Activated CD8-positive, alpha-beta T cell treated with anti-CD3 and anti-CD28 coated beads, Interleukin-2, amount 10 ng/mL, durations not matched to agents 7 days and 5 days (primary cell): ENCODE results near the gene AHNAK. TPM values are rescaled to one million over a fixed set of nuclear protein-coding genes. Genes with fewer than 3 reads are reported as not detected.

Experiments used
- ATAC-seq: fragments of 150-1000 bp; cut with Tn5 transposase; one replicate; pipeline ENCODE4 v1.10.0; 2021; ENCODE audit warnings: moderate library complexity
- CTCF ChIA-PET: fragments of 350-600 bp; sonication (Branson Sonifier 250); formaldehyde crosslinking; loops from one replicate; lab custom pipeline; 2021; ENCODE audit warnings: antibody characterized with exemption; lab: Charles Lee
- POLR2A ChIA-PET: fragments of 350-600 bp; sonication (Branson Sonifier 250); formaldehyde crosslinking; loops from one replicate; lab custom pipeline; 2021; ENCODE audit warnings: antibody characterized with exemption; lab: Charles Lee
- DNase-seq: peaks from one replicate; pipeline ENCODE4 v3.0.0-alpha.2; 2020
- H3K27ac Mint-ChIP-seq: one replicate; pipeline ENCODE4 v1.8.0; 2021; ENCODE audit warnings: mild to moderate bottlenecking, mixed read lengths
- H3K27me3 Mint-ChIP-seq: one replicate; pipeline ENCODE4 v1.8.0; 2021; ENCODE audit warnings: low read depth, mixed read lengths
- H3K36me3 Mint-ChIP-seq: one replicate; pipeline ENCODE4 v1.8.0; 2021; ENCODE audit warnings: low read depth, mixed read lengths
- H3K4me1 Mint-ChIP-seq: one replicate; pipeline ENCODE4 v1.8.0; 2021; ENCODE audit warnings: low read depth, mixed read lengths
- H3K4me3 Mint-ChIP-seq: one replicate; pipeline ENCODE4 v1.8.0; 2021; ENCODE audit warnings: mild to moderate bottlenecking, mixed read lengths
- H3K9me3 Mint-ChIP-seq: one replicate; pipeline ENCODE4 v1.8.0; 2022; ENCODE audit warnings: mixed read lengths; ENCODE audit not compliant: insufficient read depth
- total RNA-seq, 2 experiments: library from RNA; stranded (reverse); gene quantifications; one replicate each; pipeline ENCODE4 v1.2.3, GENCODE V29; 2021

Gene AHNAK
- total RNA-seq, 2 experiments from 2014 or later = 123 to 129 TPM

- ChIA-PET CTCF (interaction anchor here (0.7 to 1.8 kb wide), 3 partner anchors 9 to 89 kb away, joined by 3 to 7 read pairs (median 3); no protein-coding TSS in a partner anchor), POLR2A (interaction anchor here (1.1 kb wide), 1 partner anchor 99 kb away, joined by 3 read pairs; no protein-coding TSS in a partner anchor)
- Mint-ChIP-seq H3K9me3 (no peaks in the 10 kb centered on the region), H3K36me3 (peaks cover 23% of the 10 kb centered on the region), H3K4me3 (no peak overlapping the region), H3K27me3 (peaks cover 3% of the 10 kb centered on the region), H3K27ac (no peak overlapping the region), H3K4me1 (no peaks in the 10 kb centered on the region)
- no peak for DNase-seq
- ATAC-seq = peak; percentile 13
These were observed 32.5 kb downstream of the AHNAK start for GRCh38 chr11:62514151-62514550.

DNA sequence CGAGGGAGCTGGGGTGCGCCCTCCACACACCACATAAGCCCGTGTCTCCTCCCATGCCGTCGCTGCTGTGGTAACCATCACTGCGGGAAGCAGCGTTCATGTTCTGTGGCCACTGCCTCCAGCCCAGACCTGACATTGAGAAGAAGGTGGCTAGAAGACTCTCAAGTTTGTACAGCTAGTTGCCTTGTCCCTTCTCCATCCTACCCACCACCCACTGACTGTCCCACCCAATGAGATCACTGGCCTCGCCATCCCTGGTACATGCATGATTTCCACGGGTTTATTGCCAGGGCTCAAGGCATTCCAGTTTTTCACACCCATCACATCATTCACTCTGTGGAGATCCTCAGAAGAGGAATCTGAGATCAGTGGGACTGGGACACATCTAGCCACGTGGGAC, 33.0 kb downstream of the AHNAK start:
- peaks cover 7% of the 10 kb centered on the region for H3K27me3 Mint-ChIP-seq
- DNase-seq (no peak), ATAC-seq (peak; percentile 12)
- H3K4me1 Mint-ChIP-seq = no peaks in the 10 kb centered on the region
- H3K27ac Mint-ChIP-seq = no peak overlapping the region
- H3K36me3 Mint-ChIP-seq = peaks cover 20% of the 10 kb centered on the region
- no peaks in the 10 kb centered on the region for H3K9me3 Mint-ChIP-seq
- ChIA-PET CTCF (no interaction called here), POLR2A (no interaction called here)
- no peak overlapping the region for H3K4me3 Mint-ChIP-seq

DNA sequence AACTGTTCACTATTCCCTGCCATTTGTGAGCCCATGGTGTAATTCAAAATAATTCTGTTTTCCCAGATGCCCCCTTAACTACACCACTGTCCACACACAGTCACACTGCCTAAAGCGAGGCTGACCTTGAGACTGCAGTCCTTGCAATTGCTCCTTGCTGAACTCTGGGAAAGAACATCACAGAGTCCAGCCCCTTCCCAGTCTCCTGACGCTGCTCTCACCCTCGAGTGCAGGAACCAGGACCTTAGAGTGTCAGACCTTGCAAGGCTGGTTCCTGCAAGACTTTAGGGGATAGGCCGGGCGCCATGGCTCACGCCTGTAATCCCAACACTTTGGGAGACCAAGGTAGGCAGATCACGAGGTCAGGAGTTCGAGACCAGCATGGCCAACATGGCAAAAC, 33.6 kb downstream of the AHNAK start:
- DNase-seq = no peak
- CTCF ChIA-PET = interaction anchor here (1.5 kb wide), 1 partner anchor 30 kb away, joined by 4 read pairs; no protein-coding TSS in a partner anchor
- ATAC-seq = no peak
- Mint-ChIP-seq H3K9me3 (no peaks in the 10 kb centered on the region), H3K4me3 (no peak overlapping the region), H3K27ac (no peak overlapping the region), H3K4me1 (no peaks in the 10 kb centered on the region), H3K36me3 (peaks cover 16% of the 10 kb centered on the region), H3K27me3 (peaks cover 11% of the 10 kb centered on the region)
- POLR2A ChIA-PET = no interaction called here

- H3K36me3 Mint-ChIP-seq = no peaks in the 10 kb centered on the region
- no peak overlapping the region for H3K4me3 Mint-ChIP-seq
- CTCF ChIA-PET = interaction anchor here (0.8 to 2.0 kb wide), 3 partner anchors 42 to 84 kb away, joined by 3 to 8 read pairs (median 3); no protein-coding TSS in a partner anchor
- no peaks in the 10 kb centered on the region for H3K9me3 Mint-ChIP-seq
- POLR2A ChIA-PET = no interaction called here
- DNase-seq (no peak), ATAC-seq (no peak)
- H3K27ac Mint-ChIP-seq = no peak overlapping the region
- H3K27me3 Mint-ChIP-seq = peaks cover 17% of the 10 kb centered on the region
- H3K4me1 Mint-ChIP-seq = no peaks in the 10 kb centered on the region
These were observed 38.1 kb downstream of the AHNAK start for GRCh38 chr11:62508336-62509058.

DNA sequence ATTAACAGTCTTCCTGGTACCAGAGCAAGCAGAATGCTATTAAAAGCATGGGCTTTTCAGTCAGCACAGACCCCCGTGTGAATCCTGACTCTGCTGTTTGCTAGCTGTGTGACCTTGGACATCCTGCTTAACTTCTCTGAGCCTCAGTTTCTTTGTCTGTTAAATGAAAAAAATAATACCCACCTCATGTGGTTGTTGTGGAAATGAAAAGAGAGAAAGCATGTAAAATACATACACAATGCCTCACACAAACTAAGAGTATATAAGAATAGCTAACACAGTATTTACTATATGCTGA, 39.5 kb downstream of the AHNAK start:
- ATAC-seq (no peak), DNase-seq (no peak)
- ChIA-PET CTCF (interaction anchor here (1.2 to 2.0 kb wide), 2 partner anchors 36 to 82 kb away, joined by 5 to 8 read pairs; no protein-coding TSS in a partner anchor), POLR2A (no interaction called here)
- H3K27ac Mint-ChIP-seq = no peak overlapping the region
- no peaks in the 10 kb centered on the region for H3K36me3 Mint-ChIP-seq
- no peaks in the 10 kb centered on the region for H3K4me1 Mint-ChIP-seq
- H3K4me3 Mint-ChIP-seq = no peak overlapping the region
- H3K27me3 Mint-ChIP-seq = peaks cover 25% of the 10 kb centered on the region
- H3K9me3 Mint-ChIP-seq = no peaks in the 10 kb centered on the region

- Mint-ChIP-seq H3K9me3 (no peaks in the 10 kb centered on the region), H3K27me3 (peaks cover 30% of the 10 kb centered on the region), H3K4me3 (no peak overlapping the region), H3K36me3 (no peaks in the 10 kb centered on the region), H3K27ac (no peak overlapping the region), H3K4me1 (no peaks in the 10 kb centered on the region)
- DNase-seq (no peak), ATAC-seq (no peak)
- ChIA-PET CTCF (interaction anchor here (2.0 kb wide), 1 partner anchor 82 kb away, joined by 8 read pairs; no protein-coding TSS in a partner anchor), POLR2A (no interaction called here)
These were observed 40.0 kb downstream of the AHNAK start for GRCh38 chr11:62506413-62507124.

DNA sequence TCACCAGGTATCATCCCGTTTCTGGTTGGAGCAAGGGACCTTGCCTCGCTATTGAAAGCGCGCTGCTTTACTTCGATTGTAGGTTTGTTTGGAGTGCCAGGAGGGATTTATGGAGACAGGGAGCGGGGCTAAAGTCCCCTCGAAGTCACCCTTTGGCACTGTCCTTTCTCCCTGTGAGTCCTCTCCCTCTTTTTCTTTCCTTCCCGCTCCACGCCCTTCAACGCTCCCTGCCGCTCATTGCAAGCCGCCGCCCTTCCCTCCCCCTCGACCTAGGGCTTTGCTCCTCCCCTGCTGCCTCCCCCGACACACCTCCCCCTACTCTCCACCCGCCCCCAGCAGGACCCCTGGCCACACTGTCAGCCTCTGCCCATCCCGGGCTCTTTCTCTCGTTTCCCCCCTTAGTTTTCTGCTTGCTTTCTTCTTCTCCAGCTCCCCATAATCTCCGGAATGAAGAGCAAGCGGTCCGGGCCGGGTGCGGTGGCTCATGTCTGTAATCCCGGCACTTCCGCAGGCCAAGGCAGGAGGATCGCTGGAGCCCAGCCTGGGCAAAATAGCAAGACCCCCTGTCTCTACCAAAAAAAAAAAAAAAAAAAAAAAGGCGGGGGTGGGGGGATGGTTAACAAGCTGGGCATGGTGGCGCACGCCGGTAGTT, 41.0 kb downstream of the AHNAK start:
- Mint-ChIP-seq H3K4me3 (no peak overlapping the region), H3K9me3 (no peaks in the 10 kb centered on the region), H3K36me3 (no peaks in the 10 kb centered on the region), H3K27ac (no peak overlapping the region), H3K4me1 (no peaks in the 10 kb centered on the region), H3K27me3 (peaks cover 35% of the 10 kb centered on the region)
- DNase-seq (no peak), ATAC-seq (no peak)
- ChIA-PET POLR2A (no interaction called here), CTCF (interaction anchor here (1.7 kb wide), 1 partner anchor 81 kb away, joined by 6 read pairs; no protein-coding TSS in a partner anchor)

- Mint-ChIP-seq H3K4me3 (no peak overlapping the region), H3K36me3 (no peaks in the 10 kb centered on the region), H3K27ac (no peak overlapping the region), H3K27me3 (peaks cover 38% of the 10 kb centered on the region), H3K9me3 (no peaks in the 10 kb centered on the region), H3K4me1 (no peaks in the 10 kb centered on the region)
- ATAC-seq (no peak), DNase-seq (no peak)
- CTCF ChIA-PET = interaction anchor here (1.7 kb wide), 1 partner anchor 80 kb away, joined by 6 read pairs; no protein-coding TSS in a partner anchor
- POLR2A ChIA-PET = no interaction called here
These were observed 41.6 kb downstream of the AHNAK start for GRCh38 chr11:62505059-62505439.

GRCh38 chr11:62504158-62504973, 42.2 kb downstream of the AHNAK start:
- CTCF ChIA-PET = interaction anchor here (1.7 kb wide), 2 partner anchors 39 to 80 kb away, joined by 5 to 6 read pairs; no protein-coding TSS in a partner anchor
- POLR2A ChIA-PET = no interaction called here
- H3K36me3 Mint-ChIP-seq = no peaks in the 10 kb centered on the region

DNA sequence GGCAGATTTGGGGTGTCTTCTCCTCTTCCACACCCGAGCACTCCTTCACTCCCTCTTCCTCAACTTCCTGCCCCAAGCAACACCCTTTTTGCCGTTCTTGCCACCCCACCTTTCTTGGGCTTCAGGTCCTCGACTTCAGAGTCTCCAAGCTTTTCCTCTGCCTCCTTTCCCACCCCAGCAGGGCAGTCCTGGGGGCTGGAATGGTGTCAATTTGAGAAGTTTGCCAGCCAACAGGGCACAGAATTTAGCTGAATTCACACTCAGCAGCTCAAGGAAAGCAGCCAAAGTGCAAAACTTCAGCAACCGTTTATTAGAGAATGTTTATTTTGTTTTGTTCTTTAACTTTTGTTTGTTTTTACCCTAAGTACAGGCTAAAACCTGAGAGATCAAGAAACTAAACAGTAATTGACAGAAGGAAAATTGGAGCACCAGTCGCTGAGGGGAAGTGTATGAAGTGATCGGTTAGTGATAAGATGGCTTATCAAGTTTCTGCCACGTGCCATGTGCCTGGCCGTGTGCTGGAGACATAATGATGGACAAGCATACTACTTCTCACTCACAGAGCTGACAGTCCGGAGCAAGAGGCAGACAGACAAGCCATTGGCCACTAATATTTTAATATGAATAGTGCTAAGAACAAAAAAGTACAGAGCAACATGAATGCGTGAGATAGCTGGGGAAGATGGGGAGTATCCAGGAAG, 44.4 kb downstream of the AHNAK start:
- no peaks in the 10 kb centered on the region for H3K36me3 Mint-ChIP-seq
- CTCF ChIA-PET = interaction anchor here (1.0 to 4.3 kb wide), 3 partner anchors 41 to 77 kb away, joined by 3 to 16 read pairs (median 4); no protein-coding TSS in a partner anchor
- no peak overlapping the region for H3K4me3 Mint-ChIP-seq

More at GRCh38 chr11:62504158-62504973, 42.2 kb downstream of the AHNAK start:
- no peaks in the 10 kb centered on the region for H3K9me3 Mint-ChIP-seq
- H3K27me3 Mint-ChIP-seq = peaks cover 35% of the 10 kb centered on the region
- no peak overlapping the region for H3K27ac Mint-ChIP-seq
- no peak for ATAC-seq
- H3K4me1 Mint-ChIP-seq = peaks cover 2% of the 10 kb centered on the region
- no peak overlapping the region for H3K4me3 Mint-ChIP-seq
- no peak for DNase-seq

More for the DNA sequence above, 44.4 kb downstream of the AHNAK start:
- POLR2A ChIA-PET = no interaction called here
- Mint-ChIP-seq H3K27me3 (peaks cover 27% of the 10 kb centered on the region), H3K4me1 (peaks cover 4% of the 10 kb centered on the region), H3K27ac (no peak overlapping the region), H3K9me3 (no peaks in the 10 kb centered on the region)
- DNase-seq (no peak), ATAC-seq (no peak)
